Transverse colon (tissue), 4 donors: ENCODE results near the gene SLC19A1. TPM values are rescaled to one million over a fixed set of nuclear protein-coding genes. Genes with fewer than 3 reads are reported as not detected.
A peak's percentile ranks its signal among the peaks of the same experiment; 100 is the strongest.

Experiments
- DNase-seq: peaks from one replicate; pipeline ENCODE4 v3.0.0-alpha.2; 2019
- H3K27ac ChIP-seq, 4 donors: fragments of 200-600 bp; sonication (generic); 2 replicates each; pipeline ENCODE4 v1.5.1; 2016 to 2018; ENCODE audit warnings: inconsistent platforms in 4 of 4
- H3K27me3 ChIP-seq: fragments of 200-600 bp; sonication (generic); 2 replicates; pipeline ENCODE4 v1.5.1; 2017; ENCODE audit warnings: inconsistent platforms
- H3K36me3 ChIP-seq, 4 donors: fragments of 200-600 bp; sonication (generic); 2 replicates each; pipeline ENCODE4 v1.5.1; 2017 to 2019; ENCODE audit warnings: inconsistent platforms in 4 of 4
- H3K4me1 ChIP-seq, 4 donors: fragments of 200-600 bp; sonication (generic); 2 replicates each; pipeline ENCODE4 v1.5.1; 2017 to 2020; ENCODE audit warnings: inconsistent platforms in 4 of 4
- H3K4me3 ChIP-seq, 4 donors: fragments of 200-600 bp; sonication (generic); 1 replicate in 1 of 4; 2 replicates in 3 of 4; pipeline versions ENCODE4 v1.5.1 to v1.6.1; 2017 to 2019; ENCODE audit warnings: inconsistent platforms in 4 of 4
- H3K9me3 ChIP-seq, 2 donors: fragments of 200-600 bp; sonication (generic); 2 replicates each; pipeline ENCODE4 v1.5.1; 2017 to 2019; ENCODE audit warnings: inconsistent platforms in 2 of 2
- CTCF ChIP-seq, 5 experiments: fragments of 200-600 bp in 3 of 5; fragments of 450-650 bp in 2 of 5; sonication (generic) in 3 of 5; IDR thresholded peaks; 1 replicate in 2 of 5; 2 replicates in 3 of 5; pipeline ENCODE4 v1.5.1; 2016 to 2017; ENCODE audit warnings: antibody characterized with exemption in 5 of 5, inconsistent platforms in 3 of 5, mild to moderate bottlenecking in 2 of 5, moderate library complexity in 1 of 5
- EP300 ChIP-seq: sonication (generic); formaldehyde crosslinking; IDR thresholded peaks from one replicate; pipeline ENCODE4 v1.6.1; 2017; ENCODE audit warnings: antibody characterized with exemption, low read depth
- POLR2A ChIP-seq: fragments of 450-650 bp; IDR thresholded peaks from one replicate; pipeline ENCODE4 v1.6.1; 2016; ENCODE audit warnings: antibody characterized with exemption, mild to moderate bottlenecking, moderate library complexity
- POLR2AphosphoS5 ChIP-seq, 3 donors: sonication (generic); formaldehyde crosslinking; IDR thresholded peaks; one replicate each; pipeline ENCODE4 v1.6.1; 2016; ENCODE audit warnings: antibody characterized with exemption in 3 of 3
- WGBS, 2 donors: methylation state at CpG; one replicate each; pipeline ENCODE4 v1.1.5; 2018; ENCODE audit warnings: low coverage in 1 of 2; 5-methylcytosine and 5-hydroxymethylcytosine counted together
- in situ Hi-C, 4 donors: fragments of 200-750 bp; cut with MboI; loops; one replicate each; pipeline versions ENCODE4 v1.15.0 to v1.15.1; 2017; ENCODE audit warnings: low sequenced_read_pairs in 3 of 4, low pct_ligation_motif_present in 1 of 4, low pct_unique_long_range_greater_than_20kb in 1 of 4
- intact Hi-C: fragments of 100-400 bp; cut with DNase I; formaldehyde crosslinking; loops from one replicate; pipeline ENCODE4 v1.15.1; 2023; ENCODE audit warnings: low total_unique reads
- total RNA-seq, 4 donors: library from RNA; depleted of rRNA; stranded (reverse); fragments of >200 nt; gene quantifications; one replicate each; pipeline ENCODE4 v1.1.0, GENCODE V29; 2016

SLC19A1 gene
- total RNA-seq, 4 donors from 2014 or later: 8.3 to 24.1 (median 17.3) TPM

- peak overlapping the region; percentile 72 to 86 (median 82) for H3K27ac ChIP-seq
- no peaks in the 10 kb centered on the region for H3K27me3 ChIP-seq
- intact Hi-C loops (no loop called here), in situ Hi-C loops (no loop called here)
- H3K9me3 ChIP-seq: no peaks in the 10 kb centered on the region
- peak; percentile 19 to 64 (median 33) for TF ChIP-seq POLR2AphosphoS5 (IDR thresholded peaks at IDR 0.05)
- no peak for TF ChIP-seq EP300
- TF ChIP-seq CTCF (IDR thresholded peaks at IDR 0.05): no peak
- 15% methylated on average over 37 of the region's 50 CpGs; no CpG with 5 or more reads in 1 of the 2 donors for WGBS, 2 donors
- peak; percentile 87 for DNase-seq
- H3K36me3 ChIP-seq: no peaks in the 10 kb centered on the region
- peaks cover 10 to 17% (median 14%) of the 10 kb centered on the region in 4 donors for H3K4me1 ChIP-seq
- H3K4me3 ChIP-seq: peak overlapping the region; percentile 80 to 87 (median 84)
These were observed 810 bp downstream of the SLC19A1 start for GRCh38 chr21:45541221-45542039.

GRCh38 chr21:45540601-45540970 lies 1.7 kb downstream of the SLC19A1 start:
- intact Hi-C loops: no loop called here
- 80 to 90% methylated on average over 7 to 10 of the region's 10 CpGs for WGBS, 2 donors

GRCh38 chr21:45539796-45540600 lies 2.2 kb downstream of the SLC19A1 start:
- Histone ChIP-seq H3K4me3 (no peak overlapping the region), H3K27me3 (no peaks in the 10 kb centered on the region), H3K36me3 (no peaks in the 10 kb centered on the region), H3K9me3 (no peaks in the 10 kb centered on the region), H3K4me1 (peaks cover 10 to 22% (median 17%) of the 10 kb centered on the region in 4 donors), H3K27ac (no peak overlapping the region)
- in situ Hi-C loops: no loop called here
- intact Hi-C loops: no loop called here
- DNase-seq: no peak
- WGBS, 2 donors: 89% methylated on average over 24 of the region's 24 CpGs; no CpG with 5 or more reads in 1 of the 2 donors
- no peak for TF ChIP-seq EP300
- TF ChIP-seq POLR2A: no peak
- no peak for TF ChIP-seq CTCF (IDR thresholded peaks at IDR 0.05)
- no peak for TF ChIP-seq POLR2AphosphoS5 (IDR thresholded peaks at IDR 0.05)

More at GRCh38 chr21:45540601-45540970, 1.7 kb downstream of the SLC19A1 start:
- H3K27me3 ChIP-seq: no peaks in the 10 kb centered on the region
- no peaks in the 10 kb centered on the region for H3K36me3 ChIP-seq
- peaks cover 10 to 17% (median 14%) of the 10 kb centered on the region in 4 donors for H3K4me1 ChIP-seq
- H3K4me3 ChIP-seq: no peak overlapping the region
- in situ Hi-C loops: no loop called here
- TF ChIP-seq CTCF (IDR thresholded peaks at IDR 0.05) (no peak), POLR2AphosphoS5 (IDR thresholded peaks at IDR 0.05) (no peak), POLR2A (no peak), EP300 (no peak)
- no peaks in the 10 kb centered on the region for H3K9me3 ChIP-seq
- H3K27ac ChIP-seq: no peak overlapping the region
- DNase-seq: no peak
